Caco-2 (cell line): ENCODE data around the gene VPS50. TPM values are rescaled to one million over a fixed set of nuclear protein-coding genes. Genes with fewer than 3 reads are reported as not detected.

Source experiments
- BruUV-seq: library from RNA; stranded (reverse); fragments of 400-500 nt; replicated peaks from 2 replicates; lab custom pipeline; 2021; lab: Mats Ljungman, UMichigan
- CTCF ChIA-PET: fragments of 300-600 bp; sonication (Branson Sonifier 250); formaldehyde crosslinking; loops from one replicate; lab custom pipeline; 2022; ENCODE audit warnings: antibody characterized with exemption; lab: Charles Lee
- POLR2A ChIA-PET: fragments of 300-600 bp; sonication (Branson Sonifier 250); formaldehyde crosslinking; loops from one replicate; lab custom pipeline; 2022; ENCODE audit warnings: antibody characterized with exemption; lab: Charles Lee
- DNase-seq, 2 experiments: peaks; one replicate each; pipeline versions ENCODE4 v3.0.0 to v3.0.0-alpha.2; 2020 to 2022
- H3K27me3 ChIP-seq: replicated peaks from 2 replicates; pipeline ENCODE4 v1.6.0; 2011; ENCODE audit warnings: low read length; ENCODE audit not compliant: control insufficient read depth, insufficient read depth
- H3K36me3 ChIP-seq: 2 replicates; pipeline ENCODE4 v1.5.1; 2011; ENCODE audit warnings: low read length; ENCODE audit not compliant: control insufficient read depth, insufficient read depth
- H3K4me1 ChIP-seq: fragments of 250-450 bp; sonication (Bioruptor Pico); 2 replicates; pipeline ENCODE4 v1.5.1; 2020; ENCODE audit warnings: mild to moderate bottlenecking
- H3K4me3 ChIP-seq: 2 replicates; pipeline ENCODE4 v1.5.1; 2011; ENCODE audit warnings: low read depth, mild to moderate bottlenecking, control low read depth, low read length
- H3K9me3 ChIP-seq: fragments of 250-450 bp; sonication (Bioruptor Pico); 2 replicates; pipeline ENCODE4 v1.5.1; 2020; ENCODE audit warnings: mild to moderate bottlenecking, moderate library complexity
- H3K27ac Mint-ChIP-seq: one replicate; pipeline ENCODE4 v1.8.0; 2022; ENCODE audit warnings: mixed read lengths; ENCODE audit not compliant: unreplicated experiment
- H3K27me3 Mint-ChIP-seq: one replicate; pipeline ENCODE4 v1.8.0; 2022; ENCODE audit warnings: mixed read lengths; ENCODE audit not compliant: insufficient read depth, unreplicated experiment
- H3K36me3 Mint-ChIP-seq: one replicate; pipeline ENCODE4 v1.8.0; 2022; ENCODE audit warnings: mild to moderate bottlenecking, mixed read lengths; ENCODE audit not compliant: insufficient read depth, unreplicated experiment
- H3K4me1 Mint-ChIP-seq: one replicate; pipeline ENCODE4 v1.8.0; 2022; ENCODE audit warnings: low read depth, mixed read lengths; ENCODE audit not compliant: unreplicated experiment
- H3K4me3 Mint-ChIP-seq: one replicate; pipeline ENCODE4 v1.8.0; 2022; ENCODE audit warnings: mild to moderate bottlenecking, moderate library complexity, mixed read lengths; ENCODE audit not compliant: unreplicated experiment
- H3K9me3 Mint-ChIP-seq: one replicate; pipeline ENCODE4 v1.8.0; 2022; ENCODE audit warnings: mixed read lengths; ENCODE audit not compliant: unreplicated experiment
- CTCF ChIP-seq, 2 experiments: fragments of 200-600 bp in 1 of 2; IDR thresholded peaks; 1 replicate in 1 of 2; 2 replicates in 1 of 2; pipeline versions ENCODE4 v1.5.1 to v1.8.0; 2011 to 2022; ENCODE audit warnings: antibody characterized with exemption in 1 of 2, control low read depth in 1 of 2, inconsistent platforms in 1 of 2, low read depth in 1 of 2, low read length in 1 of 2, mild to moderate bottlenecking in 1 of 2, moderate library complexity in 1 of 2; ENCODE audit not compliant: insufficient read depth in 1 of 2, severe bottlenecking in 1 of 2, unreplicated experiment in 1 of 2
- intact Hi-C: fragments of 100-400 bp; cut with micrococcal nuclease; formaldehyde crosslinking; loops from one replicate; pipeline ENCODE4 v1.10.0; 2022; ENCODE audit not compliant: unreplicated experiment
- total RNA-seq: library from RNA; stranded (reverse); gene quantifications from 2 replicates; pipeline ENCODE4 v1.2.3, GENCODE V29; 2022

Gene VPS50
- total RNA-seq, 1 experiment from 2014 or later: 40.3 TPM

- no peaks in the 10 kb centered on the region for H3K9me3 Mint-ChIP-seq
- ChIA-PET POLR2A (no interaction called here), CTCF (no interaction called here)
- H3K36me3 Mint-ChIP-seq: peaks cover 3% of the 10 kb centered on the region
- H3K4me3 ChIP-seq: no peak overlapping the region
- H3K27ac Mint-ChIP-seq: no peak overlapping the region
- no peaks in the 10 kb centered on the region for H3K36me3 ChIP-seq
- H3K9me3 ChIP-seq: no peaks in the 10 kb centered on the region
- intact Hi-C loops: no loop called here
- DNase-seq: no peak
- no peaks in the 10 kb centered on the region for H3K27me3 ChIP-seq
- no peaks in the 10 kb centered on the region for H3K4me1 ChIP-seq
- no peaks in the 10 kb centered on the region for H3K27me3 Mint-ChIP-seq
- H3K4me1 Mint-ChIP-seq: peaks cover 7% of the 10 kb centered on the region
- no peak for TF ChIP-seq CTCF (IDR thresholded peaks at IDR 0.05; ENCODE audit: insufficient read depth in 1 of 2, low read depth in 1 of 2, low read length in 1 of 2, severe bottlenecking in 1 of 2, unreplicated experiment in 1 of 2)
- BruUV-seq: no TSS peak
- H3K4me3 Mint-ChIP-seq: no peak overlapping the region
These were observed 78.2 kb downstream of the VPS50 start for GRCh38 chr7:93310346-93310745.

GRCh38 chr7:93314449-93314848, 82.3 kb downstream of the VPS50 start:
- no peaks in the 10 kb centered on the region for H3K27me3 Mint-ChIP-seq
- no peaks in the 10 kb centered on the region for H3K4me1 ChIP-seq
- POLR2A ChIA-PET: no interaction called here
- H3K4me3 Mint-ChIP-seq: no peak overlapping the region
- H3K9me3 ChIP-seq: no peaks in the 10 kb centered on the region
- TF ChIP-seq CTCF (IDR thresholded peaks at IDR 0.05; ENCODE audit: insufficient read depth in 1 of 2, low read depth in 1 of 2, low read length in 1 of 2, severe bottlenecking in 1 of 2, unreplicated experiment in 1 of 2): no peak
- H3K36me3 ChIP-seq: no peaks in the 10 kb centered on the region
- H3K4me1 Mint-ChIP-seq: peaks cover 7% of the 10 kb centered on the region
- DNase-seq: no peak
- no peaks in the 10 kb centered on the region for H3K9me3 Mint-ChIP-seq
- H3K4me3 ChIP-seq: no peak overlapping the region
- no peaks in the 10 kb centered on the region for H3K27me3 ChIP-seq
- BruUV-seq: no TSS peak
- intact Hi-C loops: no loop called here
- H3K27ac Mint-ChIP-seq: no peak overlapping the region
- peaks cover 6% of the 10 kb centered on the region for H3K36me3 Mint-ChIP-seq
- CTCF ChIA-PET: no interaction called here

DNA sequence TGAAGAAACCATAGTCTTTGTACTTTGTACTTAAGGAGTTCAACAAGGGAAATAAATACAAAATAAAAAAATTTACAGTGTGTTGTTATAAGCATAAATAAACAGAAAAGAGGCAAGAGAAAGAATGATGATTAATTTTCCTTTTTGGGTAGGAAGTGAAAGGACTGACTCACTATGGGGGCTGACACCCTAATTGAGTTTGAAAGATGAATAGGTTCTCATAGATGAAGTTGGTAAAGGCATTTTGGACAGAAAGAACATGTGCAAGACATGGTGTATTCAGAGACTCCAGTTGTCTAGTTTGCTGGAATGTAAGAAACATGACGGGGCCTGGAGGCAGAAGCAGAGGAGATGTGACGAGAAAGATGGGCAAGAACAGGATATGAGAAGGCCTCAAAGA, 83.7 kb downstream of the VPS50 start:
- BruUV-seq: no TSS peak
- H3K36me3 ChIP-seq: no peaks in the 10 kb centered on the region
- intact Hi-C loops: no loop called here
- DNase-seq: no peak
- H3K27me3 ChIP-seq: no peaks in the 10 kb centered on the region
- Mint-ChIP-seq H3K27me3 (no peaks in the 10 kb centered on the region), H3K9me3 (no peaks in the 10 kb centered on the region), H3K27ac (no peak overlapping the region), H3K36me3 (peaks cover 8% of the 10 kb centered on the region), H3K4me3 (no peak overlapping the region), H3K4me1 (no peaks in the 10 kb centered on the region)
- no peaks in the 10 kb centered on the region for H3K9me3 ChIP-seq
- TF ChIP-seq CTCF (IDR thresholded peaks at IDR 0.05; ENCODE audit: insufficient read depth in 1 of 2, low read depth in 1 of 2, low read length in 1 of 2, severe bottlenecking in 1 of 2, unreplicated experiment in 1 of 2): no peak
- no peak overlapping the region for H3K4me3 ChIP-seq
- ChIA-PET CTCF (no interaction called here), POLR2A (no interaction called here)
- no peaks in the 10 kb centered on the region for H3K4me1 ChIP-seq
